ENCODE results near the gene GMPR.

Gene GMPR

GRCh38 chr6:16243055-16243454 lies 4.7 kb downstream of the GMPR start (continued):
- no peak for TF ChIP-seq ZFP30 (CRISPR knock-in tag; IDR thresholded peaks at IDR 0.05)
- TF ChIP-seq ZFP3 (CRISPR knock-in tag; IDR thresholded peaks at IDR 0.05): no peak
- no peak for TF ChIP-seq ZNF565 (CRISPR knock-in tag; conservative IDR thresholded peaks at IDR 0.05; ENCODE audit: low read depth)
- no peak for TF ChIP-seq ZC3H10 (CRISPR knock-in tag; IDR thresholded peaks at IDR 0.05)

- no peak for TF ChIP-seq RARB (CRISPR knock-in tag; IDR thresholded peaks at IDR 0.05)
- TF ChIP-seq TCF4 (CRISPR knock-in tag; IDR thresholded peaks at IDR 0.05; ENCODE audit: borderline replicate concordance): no peak
- no peak for TF ChIP-seq CSRNP3 (CRISPR knock-in tag; IDR thresholded peaks at IDR 0.05)
- no peak for TF ChIP-seq CREB5 (CRISPR knock-in tag; IDR thresholded peaks at IDR 0.05; ENCODE audit: low read depth)
- TF ChIP-seq ZNF8 (CRISPR knock-in tag; IDR thresholded peaks at IDR 0.05): no peak
- TF ChIP-seq ZFP30 (CRISPR knock-in tag; IDR thresholded peaks at IDR 0.05): no peak
- no peak for TF ChIP-seq ZFP3 (CRISPR knock-in tag; IDR thresholded peaks at IDR 0.05)
- TF ChIP-seq POU6F1 (CRISPR knock-in tag; IDR thresholded peaks at IDR 0.05; ENCODE audit: borderline replicate concordance, low read depth): no peak
- TF ChIP-seq ARNTL (CRISPR knock-in tag; IDR thresholded peaks at IDR 0.05; ENCODE audit: borderline replicate concordance, low read depth): no peak
- TF ChIP-seq TSHZ2 (CRISPR knock-in tag; IDR thresholded peaks at IDR 0.05): no peak
- no peak for TF ChIP-seq SNAI2 (CRISPR knock-in tag; IDR thresholded peaks at IDR 0.05)
- TF ChIP-seq PATZ1 (CRISPR knock-in tag; IDR thresholded peaks at IDR 0.05; ENCODE audit: borderline replicate concordance): no peak
- no peak for TF ChIP-seq ZNF565 (CRISPR knock-in tag; conservative IDR thresholded peaks at IDR 0.05; ENCODE audit: low read depth)
- no peak for TF ChIP-seq OSR1 (CRISPR knock-in tag; IDR thresholded peaks at IDR 0.05)
- no peak for TF ChIP-seq ISL1 (CRISPR knock-in tag; IDR thresholded peaks at IDR 0.05)
- no peak for ATAC-seq
These were observed 5.3 kb downstream of the GMPR start for GRCh38 chr6:16243664-16244063.

GRCh38 chr6:16244446-16244845 lies 6.1 kb downstream of the GMPR start:
- no peak for ATAC-seq
- TF ChIP-seq CSRNP3 (CRISPR knock-in tag; IDR thresholded peaks at IDR 0.05) (no peak), RARB (CRISPR knock-in tag; IDR thresholded peaks at IDR 0.05) (no peak), OSR1 (CRISPR knock-in tag; IDR thresholded peaks at IDR 0.05) (no peak), ESRRG (CRISPR knock-in tag; IDR thresholded peaks at IDR 0.05) (no peak), POU6F1 (CRISPR knock-in tag; IDR thresholded peaks at IDR 0.05; ENCODE audit: borderline replicate concordance, low read depth) (no peak), TCF4 (CRISPR knock-in tag; IDR thresholded peaks at IDR 0.05; ENCODE audit: borderline replicate concordance) (no peak), CSDC2 (CRISPR knock-in tag; IDR thresholded peaks at IDR 0.05) (no peak), TSHZ2 (CRISPR knock-in tag; IDR thresholded peaks at IDR 0.05) (no peak), ARNTL (CRISPR knock-in tag; IDR thresholded peaks at IDR 0.05; ENCODE audit: borderline replicate concordance, low read depth) (no peak)
